ENCODE data around the gene DNASE1L3. TPM values are rescaled to one million over a fixed set of nuclear protein-coding genes. Genes with fewer than 3 reads are reported as not detected.

DNASE1L3 gene
- total RNA-seq, 1 experiment from 2014 or later: 0.36 TPM

DNA sequence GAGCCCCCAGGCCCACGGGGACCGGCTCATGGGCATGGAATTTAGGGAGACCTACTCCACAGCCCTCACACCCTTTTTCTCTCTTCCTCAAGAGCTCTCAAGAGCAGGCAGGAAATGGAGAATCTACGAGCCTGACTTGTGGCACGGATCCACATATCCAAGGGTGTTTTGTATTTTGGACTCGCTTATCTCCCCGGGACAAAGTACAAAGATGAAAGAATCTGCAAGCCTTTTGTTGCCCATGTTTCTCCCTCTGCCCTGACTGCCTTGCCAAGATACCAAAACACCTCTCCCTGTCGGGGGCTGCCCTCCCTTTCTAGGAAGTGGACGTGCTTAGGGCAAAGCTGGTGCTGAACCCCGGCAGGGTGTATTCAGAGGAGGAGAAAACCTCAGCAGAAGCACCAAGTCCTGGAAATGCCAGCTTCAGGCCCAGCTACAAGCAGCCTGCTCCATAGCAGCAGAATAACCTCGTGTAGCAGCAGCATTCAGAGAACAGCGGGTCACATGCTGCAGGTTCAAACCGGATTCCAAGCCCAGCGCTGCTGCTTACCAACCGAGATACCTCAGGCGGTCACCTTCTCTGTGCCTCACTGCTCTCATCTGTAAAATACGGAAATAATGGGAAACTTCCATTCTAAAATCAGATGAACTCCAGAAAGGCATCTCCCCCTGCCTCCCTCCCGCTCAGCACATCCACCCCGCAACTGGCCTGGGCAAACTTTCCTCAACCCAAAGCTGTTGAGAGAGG lies 35.2 kb downstream of the DNASE1L3 start:
- POLR2A ChIA-PET (ENCODE audit: unreplicated experiment): no interaction called here
- ATAC-seq (peak; percentile 1; the same call in 1 of the 2 replicates), DNase-seq (no peak)
- no peaks in the 10 kb centered on the region for H3K27me3 ChIP-seq (ENCODE audit: low read length)
- no peak overlapping the region for H3K4me3 ChIP-seq (ENCODE audit: low read length)
- 0 out of 2 replicates have a peak overlapping the region, but pooled peaks have one; percentile 6 for H3K27ac ChIP-seq (ENCODE audit: low read length)
- peaks cover 14% of the 10 kb centered on the region; the same call in 1 of the 2 replicates for H3K36me3 ChIP-seq (ENCODE audit: low read depth, low read length)
- H3K9me3 ChIP-seq (ENCODE audit: low read length): no peaks in the 10 kb centered on the region
- no TSS peak for BruUV-seq (replicated peaks)
- CTCF ChIA-PET: no interaction called here
- H3K79me2 ChIP-seq (ENCODE audit: low read length): no peaks in the 10 kb centered on the region
- H3K4me1 ChIP-seq (ENCODE audit: insufficient read depth, low read length): peaks cover 24% of the 10 kb centered on the region
- H2AFZ ChIP-seq (ENCODE audit: low read length): no peak overlapping the region
- no peak overlapping the region for H3K9ac ChIP-seq (ENCODE audit: low read length)
- intact Hi-C loops (cut with micrococcal nuclease): loop anchor here (5.0 kb wide), 1 partner anchor 223 kb away; no protein-coding TSS in a partner anchor
- H3K4me2 ChIP-seq (ENCODE audit: low read length): no peak overlapping the region
- H3K9me2 ChIP-seq (replicated peaks; ENCODE audit: low read length): no peaks in the 10 kb centered on the region
- TF ChIP-seq EZH2phosphoT487 (IDR thresholded peaks at IDR 0.05; ENCODE audit: borderline replicate concordance, low read length) (no peak), EZH2 (IDR thresholded peaks at IDR 0.05; ENCODE audit: low read length, unreplicated experiment) (no peak)
- TF ChIP-seq, protein P1, sequence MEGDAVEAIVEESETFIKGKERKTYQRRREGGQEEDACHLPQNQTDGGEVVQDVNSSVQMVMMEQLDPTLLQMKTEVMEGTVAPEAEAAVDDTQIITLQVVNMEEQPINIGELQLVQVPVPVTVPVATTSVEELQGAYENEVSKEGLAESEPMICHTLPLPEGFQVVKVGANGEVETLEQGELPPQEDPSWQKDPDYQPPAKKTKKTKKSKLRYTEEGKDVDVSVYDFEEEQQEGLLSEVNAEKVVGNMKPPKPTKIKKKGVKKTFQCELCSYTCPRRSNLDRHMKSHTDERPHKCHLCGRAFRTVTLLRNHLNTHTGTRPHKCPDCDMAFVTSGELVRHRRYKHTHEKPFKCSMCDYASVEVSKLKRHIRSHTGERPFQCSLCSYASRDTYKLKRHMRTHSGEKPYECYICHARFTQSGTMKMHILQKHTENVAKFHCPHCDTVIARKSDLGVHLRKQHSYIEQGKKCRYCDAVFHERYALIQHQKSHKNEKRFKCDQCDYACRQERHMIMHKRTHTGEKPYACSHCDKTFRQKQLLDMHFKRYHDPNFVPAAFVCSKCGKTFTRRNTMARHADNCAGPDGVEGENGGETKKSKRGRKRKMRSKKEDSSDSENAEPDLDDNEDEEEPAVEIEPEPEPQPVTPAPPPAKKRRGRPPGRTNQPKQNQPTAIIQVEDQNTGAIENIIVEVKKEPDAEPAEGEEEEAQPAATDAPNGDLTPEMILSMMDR (conservative IDR thresholded peaks at IDR 0.05; ENCODE audit: low read depth, low read length): no peak
- peaks cover 9% of the 10 kb centered on the region for H3F3A ChIP-seq (ENCODE audit: low read length, unreplicated experiment)
- H4K20me1 ChIP-seq (ENCODE audit: low read length): no peaks in the 10 kb centered on the region

DNA sequence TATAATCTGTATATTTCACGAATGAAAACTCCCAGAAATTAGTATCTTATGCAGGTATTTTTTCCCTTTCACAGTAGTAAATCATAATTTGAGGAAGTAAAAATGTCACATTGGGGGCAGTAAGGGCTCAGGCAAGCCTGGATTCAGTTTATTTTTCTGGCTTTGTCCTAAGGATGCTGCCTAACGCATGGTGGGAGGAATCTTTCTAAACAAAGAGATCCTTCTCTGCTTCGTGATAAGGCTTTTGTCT lies 35.7 kb downstream of the DNASE1L3 start:
- ChIA-PET POLR2A (ENCODE audit: unreplicated experiment) (no interaction called here), CTCF (no interaction called here)
- Histone ChIP-seq H3F3A (ENCODE audit: low read length, unreplicated experiment) (peaks cover 9% of the 10 kb centered on the region), H3K79me2 (ENCODE audit: low read length) (no peaks in the 10 kb centered on the region), H3K9ac (ENCODE audit: low read length) (no peak overlapping the region), H3K9me2 (replicated peaks; ENCODE audit: low read length) (no peaks in the 10 kb centered on the region), H3K4me1 (ENCODE audit: insufficient read depth, low read length) (peaks cover 24% of the 10 kb centered on the region), H3K9me3 (ENCODE audit: low read length) (no peaks in the 10 kb centered on the region), H4K20me1 (ENCODE audit: low read length) (no peaks in the 10 kb centered on the region), H3K4me2 (ENCODE audit: low read length) (no peak overlapping the region), H3K27ac (ENCODE audit: low read length) (0 out of 2 replicates have a peak overlapping the region, but pooled peaks have one; percentile 6), H3K4me3 (ENCODE audit: low read length) (no peak overlapping the region), H3K36me3 (ENCODE audit: low read depth, low read length) (peaks cover 19% of the 10 kb centered on the region; the same call in 1 of the 2 replicates), H2AFZ (ENCODE audit: low read length) (no peak overlapping the region), H3K27me3 (ENCODE audit: low read length) (no peaks in the 10 kb centered on the region)
- DNase-seq (no peak), ATAC-seq (no peak)
- intact Hi-C loops (cut with micrococcal nuclease): loop anchor here (5.0 kb wide), 1 partner anchor 223 kb away; no protein-coding TSS in a partner anchor
- BruUV-seq (replicated peaks): no TSS peak
- TF ChIP-seq EZH2 (IDR thresholded peaks at IDR 0.05; ENCODE audit: low read length, unreplicated experiment) (no peak), EZH2phosphoT487 (IDR thresholded peaks at IDR 0.05; ENCODE audit: borderline replicate concordance, low read length) (no peak)
- TF ChIP-seq, protein P1 (conservative IDR thresholded peaks at IDR 0.05; ENCODE audit: low read depth, low read length): no peak

All from PC-3 (cell line).